ENCODE results near the gene CAPZB.

The CAPZB gene

GRCh38 chr1:19367584-19368041, 117.7 kb downstream of the CAPZB start:
- DNase-seq (ENCODE audit: low read depth): no peak

- DNase-seq (ENCODE audit: low read depth): no peak
Measured at GRCh38 chr1:19366599-19367536, 118.5 kb downstream of the CAPZB start.

GRCh38 chr1:19365721-19366120, 119.6 kb downstream of the CAPZB start:
- no peak for DNase-seq (ENCODE audit: low read depth)

GRCh38 chr1:19363536-19364152, 121.7 kb downstream of the CAPZB start:
- DNase-seq (ENCODE audit: low read depth): no peak

- DNase-seq (ENCODE audit: low read depth): no peak
Measured at GRCh38 chr1:19361611-19362147, 123.7 kb downstream of the CAPZB start.

GRCh38 chr1:19360843-19361610, 124.3 kb downstream of the CAPZB start:
- no peak for DNase-seq (ENCODE audit: low read depth)

GRCh38 chr1:19360432-19360831, 124.9 kb downstream of the CAPZB start:
- DNase-seq (ENCODE audit: low read depth): no peak

GRCh38 chr1:19360016-19360415, 125.3 kb downstream of the CAPZB start:
- no peak for DNase-seq (ENCODE audit: low read depth)

GRCh38 chr1:19359357-19359756, 126.0 kb downstream of the CAPZB start:
- no peak for DNase-seq (ENCODE audit: low read depth)

GRCh38 chr1:19358710-19359109, 126.6 kb downstream of the CAPZB start:
- no peak for DNase-seq (ENCODE audit: low read depth)

- no peak for DNase-seq (ENCODE audit: low read depth)
Measured at GRCh38 chr1:19357299-19357986, 127.9 kb downstream of the CAPZB start.

GRCh38 chr1:19356266-19356665, 129.1 kb downstream of the CAPZB start:
- DNase-seq (ENCODE audit: low read depth): no peak

GRCh38 chr1:19354531-19354981, 130.8 kb downstream of the CAPZB start:
- no peak for DNase-seq (ENCODE audit: low read depth)

GRCh38 chr1:19353596-19353995, 131.7 kb downstream of the CAPZB start:
- no peak for DNase-seq (ENCODE audit: low read depth)

GRCh38 chr1:19352839-19353238, 132.5 kb downstream of the CAPZB start:
- DNase-seq (ENCODE audit: low read depth): no peak

GRCh38 chr1:19351873-19352272, 133.5 kb downstream of the CAPZB start:
- no peak for DNase-seq (ENCODE audit: low read depth)

GRCh38 chr1:19350566-19350965, 134.8 kb downstream of the CAPZB start:
- DNase-seq (ENCODE audit: low read depth): no peak

- DNase-seq (ENCODE audit: low read depth): no peak
Measured at GRCh38 chr1:19349999-19350398, 135.3 kb downstream of the CAPZB start.

GRCh38 chr1:19348441-19349198, 136.7 kb downstream of the CAPZB start:
- DNase-seq (ENCODE audit: low read depth): no peak

- DNase-seq (ENCODE audit: low read depth): no peak
Measured at GRCh38 chr1:19347533-19348172, 137.7 kb downstream of the CAPZB start.

All from ELR (cell line).